Mesenchymal stem cell (in vitro differentiated cells and primary cell): Measurements from ENCODE around the gene SPATS2.
"Not testable (repeated sequence)": the region's sequence is repeated elsewhere in the genome, so short reads cannot be mapped to it uniquely, and the experiment has no call there.

Experiments
- DNase-seq: peaks from one replicate; pipeline ENCODE4 v3.0.0-alpha.2; 2013
- H2AFZ ChIP-seq: one replicate; pipeline ENCODE4 v1.6.1; 2013; ENCODE audit warnings: low read depth, mild to moderate bottlenecking, control low read depth, inconsistent platforms, low read length, moderate library complexity
- H2AK5ac ChIP-seq: 2 replicates; pipeline ENCODE4 v1.6.1; 2013; ENCODE audit warnings: low read length, moderate library complexity, mild to moderate bottlenecking, inconsistent platforms; ENCODE audit not compliant: severe bottlenecking
- H2BK120ac ChIP-seq: one replicate; pipeline ENCODE4 v1.6.1; 2013; ENCODE audit warnings: low read depth, mild to moderate bottlenecking, inconsistent platforms, low read length, moderate library complexity
- H2BK12ac ChIP-seq, 2 experiments: one replicate each; pipeline ENCODE4 v1.6.1; 2013; ENCODE audit warnings: inconsistent platforms in 2 of 2, low read length in 2 of 2, mild to moderate bottlenecking in 2 of 2, moderate library complexity in 2 of 2, control low read depth in 1 of 2
- H2BK15ac ChIP-seq: one replicate; pipeline ENCODE4 v1.6.1; 2013; ENCODE audit warnings: mild to moderate bottlenecking, low read depth, inconsistent platforms; ENCODE audit not compliant: poor library complexity, severe bottlenecking
- H2BK5ac ChIP-seq: 2 replicates; pipeline ENCODE4 v1.6.1; 2013; ENCODE audit warnings: low read depth, mild to moderate bottlenecking, low read length, control low read depth, inconsistent platforms; ENCODE audit not compliant: poor library complexity, severe bottlenecking
- H3K14ac ChIP-seq, 2 experiments: one replicate each; pipeline ENCODE4 v1.6.1; 2013; ENCODE audit warnings: inconsistent platforms in 2 of 2, low read length in 2 of 2, control low read depth in 1 of 2, mild to moderate bottlenecking in 1 of 2, moderate library complexity in 1 of 2
- H3K18ac ChIP-seq, 2 experiments: one replicate each; pipeline ENCODE4 v1.6.1; 2013; ENCODE audit warnings: inconsistent platforms in 2 of 2, low read length in 2 of 2, control low read depth in 1 of 2, low read depth in 1 of 2, mild to moderate bottlenecking in 1 of 2
- H3K23ac ChIP-seq, 2 experiments: one replicate each; pipeline ENCODE4 v1.6.1; 2013; ENCODE audit warnings: inconsistent platforms in 2 of 2, low read length in 2 of 2, mild to moderate bottlenecking in 2 of 2, moderate library complexity in 2 of 2, control low read depth in 1 of 2
- H3K27ac ChIP-seq: 2 replicates; pipeline ENCODE4 v1.5.1; 2013; ENCODE audit warnings: mild to moderate bottlenecking, moderate library complexity, low read length, control low read depth, inconsistent platforms; ENCODE audit not compliant: poor library complexity, severe bottlenecking
- H3K27me3 ChIP-seq, 2 experiments: 2 replicates each; pipeline versions ENCODE4 v1.6.1 to v1.7.0; 2013; ENCODE audit warnings: low read length in 2 of 2, mild to moderate bottlenecking in 2 of 2, moderate library complexity in 2 of 2, control low read depth in 1 of 2, inconsistent platforms in 1 of 2; ENCODE audit not compliant: control insufficient read depth in 1 of 2, insufficient read depth in 1 of 2
- H3K36me3 ChIP-seq, 2 experiments: 2 replicates each; pipeline versions ENCODE4 v1.6.1 to v1.7.0; 2013; ENCODE audit warnings: low read length in 2 of 2, control low read depth in 1 of 2, inconsistent platforms in 1 of 2, low read depth in 1 of 2, mild to moderate bottlenecking in 1 of 2; ENCODE audit not compliant: insufficient read depth in 2 of 2, control insufficient read depth in 1 of 2
- H3K4ac ChIP-seq, 2 experiments: one replicate each; pipeline ENCODE4 v1.6.1; 2013; ENCODE audit warnings: inconsistent platforms in 2 of 2, low read length in 2 of 2, mild to moderate bottlenecking in 2 of 2, moderate library complexity in 2 of 2, control low read depth in 1 of 2, low read depth in 1 of 2
- H3K4me1 ChIP-seq: 2 replicates; pipeline ENCODE4 v1.6.1; 2013; ENCODE audit warnings: low read depth, low read length, control low read depth; ENCODE audit not compliant: control insufficient read depth, insufficient read depth
- H3K4me2 ChIP-seq: 2 replicates; pipeline ENCODE4 v1.6.1; 2013; ENCODE audit warnings: low read length, mild to moderate bottlenecking, inconsistent platforms; ENCODE audit not compliant: poor library complexity, severe bottlenecking
- H3K4me3 ChIP-seq, 2 experiments: 2 replicates each; pipeline versions ENCODE4 v1.5.1 to v1.7.0; 2013; ENCODE audit warnings: low read length in 2 of 2, mild to moderate bottlenecking in 2 of 2, control low read depth in 1 of 2, low read depth in 1 of 2; ENCODE audit not compliant: insufficient read depth in 1 of 2
- H3K79me1 ChIP-seq: replicated peaks from 2 replicates; pipeline ENCODE4 v1.6.1; 2013; ENCODE audit warnings: mild to moderate bottlenecking, control low read depth, low read length, inconsistent platforms; ENCODE audit not compliant: poor library complexity, severe bottlenecking
- H3K9ac ChIP-seq: 2 replicates; pipeline ENCODE4 v1.7.0; 2013; ENCODE audit warnings: mild to moderate bottlenecking, low read length, moderate library complexity
- H3K9me3 ChIP-seq: 2 replicates; pipeline ENCODE4 v1.7.0; 2013; ENCODE audit warnings: mild to moderate bottlenecking, low read length; ENCODE audit not compliant: control insufficient read depth
- H4K8ac ChIP-seq: one replicate; pipeline ENCODE4 v1.6.1; 2013; ENCODE audit warnings: inconsistent platforms, mild to moderate bottlenecking, low read length, moderate library complexity
- H4K91ac ChIP-seq: one replicate; pipeline ENCODE4 v1.6.1; 2013; ENCODE audit warnings: mild to moderate bottlenecking, low read length, inconsistent platforms
- WGBS: methylation state at CpG from one replicate; pipeline ENCODE4 v1.1.7; 2013; ENCODE audit warnings: mixed read lengths; 5-methylcytosine and 5-hydroxymethylcytosine counted together

The SPATS2 gene

DNA sequence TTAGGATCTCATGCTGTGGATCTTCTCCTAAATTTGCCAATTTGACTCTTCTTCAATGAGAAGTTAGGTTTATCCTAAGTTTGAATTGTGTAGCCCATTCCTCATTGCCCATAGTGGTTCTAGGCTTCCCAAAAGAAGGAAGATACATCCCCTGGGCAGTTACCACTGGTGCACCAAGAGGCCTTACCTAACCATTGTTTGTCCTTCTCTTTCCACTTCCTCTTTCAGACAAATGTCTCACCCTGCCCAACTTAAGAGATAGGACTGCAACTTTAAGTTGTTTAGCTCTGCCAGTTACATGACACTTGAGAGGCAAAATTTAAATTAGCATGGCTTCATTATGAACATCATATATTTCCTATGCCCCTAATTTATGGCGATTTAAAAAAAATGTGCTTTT is 162.2 kb downstream of the SPATS2 start:
- WGBS: no CpG with 5 or more reads among the region's 1 CpG
- H3K9me3 ChIP-seq: no peaks in the 10 kb centered on the region
- DNase-seq: no peak

DNA sequence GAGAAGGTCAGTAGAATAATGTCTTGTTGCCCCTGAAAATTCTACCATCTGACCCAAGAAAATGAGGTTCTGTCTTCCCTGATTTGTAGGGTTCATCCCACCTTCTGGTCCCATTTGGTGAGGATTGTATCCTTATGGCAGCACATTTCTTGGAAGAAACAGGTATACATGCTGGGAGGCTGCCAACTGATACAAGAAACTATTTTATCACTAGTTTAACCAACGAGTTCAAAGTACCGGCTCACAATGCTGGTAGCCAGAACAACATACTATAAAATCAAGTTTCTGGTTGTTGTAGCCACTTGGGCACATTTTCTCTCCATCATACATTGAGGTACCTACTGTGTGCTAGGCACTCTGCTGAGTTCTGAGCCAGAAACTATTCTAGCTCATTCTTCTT is 164.5 kb downstream of the SPATS2 start:
- Histone ChIP-seq H3K27ac (no peak overlapping the region), H3K18ac (no peak overlapping the region), H3K79me1 (no peaks in the 10 kb centered on the region), H3K4me1 (peaks cover 6% of the 10 kb centered on the region), H3K4me3 (no peak overlapping the region), H2BK120ac (no peak overlapping the region), H3K9ac (no peak overlapping the region), H2BK5ac (no peak overlapping the region), H4K91ac (no peak overlapping the region), H3K4me2 (no peak overlapping the region), H3K4ac (no peak overlapping the region), H3K36me3 (peaks cover 10 to 15% of the 10 kb centered on the region in 2 experiments), H2BK12ac (no peak overlapping the region), H4K8ac (no peak overlapping the region), H2AFZ (no peak overlapping the region), H3K14ac (no peak overlapping the region), H3K9me3 (no peaks in the 10 kb centered on the region), H2BK15ac (no peak overlapping the region), H2AK5ac (no peak overlapping the region), H3K27me3 (peaks cover 0 to 7% of the 10 kb centered on the region in 2 experiments), H3K23ac (no peak overlapping the region)
- no peak for DNase-seq
- WGBS: 96% methylated on average over 2 of the region's 2 CpGs

More for the DNA sequence above, 162.2 kb downstream of the SPATS2 start:
- Histone ChIP-seq H2BK12ac (no peak overlapping the region), H3K4ac (no peak overlapping the region), H2BK15ac (no peak overlapping the region), H2AK5ac (no peak overlapping the region), H2AFZ (no peak overlapping the region), H3K27ac (no peak overlapping the region), H4K8ac (no peak overlapping the region), H3K79me1 (no peaks in the 10 kb centered on the region), H3K4me3 (no peak overlapping the region), H3K14ac (no peak overlapping the region), H2BK120ac (no peak overlapping the region), H3K4me1 (no peaks in the 10 kb centered on the region), H3K4me2 (no peak overlapping the region), H3K36me3 (peaks cover 29 to 33% of the 10 kb centered on the region in 2 experiments), H3K23ac (no peak overlapping the region), H2BK5ac (no peak overlapping the region), H3K27me3 (no peaks in the 10 kb centered on the region), H3K18ac (no peak overlapping the region), H4K91ac (no peak overlapping the region), H3K9ac (no peak overlapping the region)

GRCh38 chr12:49533331-49533730 is 166.1 kb downstream of the SPATS2 start:
- Histone ChIP-seq H2BK15ac (no peak overlapping the region), H4K8ac (no peak overlapping the region), H3K79me1 (no peaks in the 10 kb centered on the region), H3K27ac (no peak overlapping the region), H2AFZ (no peak overlapping the region), H3K4me3 (no peak overlapping the region), H3K4me1 (peaks cover 16% of the 10 kb centered on the region), H3K14ac (no peak overlapping the region), H2BK5ac (no peak overlapping the region), H3K9ac (no peak overlapping the region), H4K91ac (no peak overlapping the region), H3K4me2 (no peak overlapping the region), H2BK12ac (no peak overlapping the region), H3K27me3 (peaks cover 10 to 23% of the 10 kb centered on the region in 2 experiments), H3K36me3 (peaks cover 0 to 12% of the 10 kb centered on the region in 2 experiments), H3K23ac (no peak overlapping the region), H3K9me3 (no peaks in the 10 kb centered on the region), H2BK120ac (no peak overlapping the region), H3K4ac (no peak overlapping the region), H3K18ac (no peak overlapping the region), H2AK5ac (no peak overlapping the region)
- 88% methylated on average over 10 of the region's 10 CpGs for WGBS
- DNase-seq: no peak

DNA sequence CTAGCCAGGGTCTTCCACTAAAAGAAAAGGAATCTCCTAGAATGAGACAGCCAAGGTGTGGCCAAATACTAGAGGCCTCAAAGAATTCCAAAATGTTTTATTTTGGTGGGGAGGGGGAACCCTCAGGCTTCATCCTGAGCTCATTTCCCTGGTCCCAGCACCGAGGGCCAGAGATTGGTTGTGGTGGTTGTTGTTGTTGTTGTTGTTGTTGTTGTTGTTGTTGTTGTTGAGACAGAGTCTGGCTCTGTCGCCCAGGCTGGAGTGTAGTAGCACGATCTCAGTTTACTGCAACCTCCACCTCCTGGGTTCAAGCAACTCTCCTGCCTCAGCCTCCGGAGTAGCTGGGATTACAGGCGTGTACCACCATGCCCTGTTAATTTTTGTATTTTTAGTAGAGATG is 166.9 kb downstream of the SPATS2 start:
- not testable (repeated sequence) for H3K27ac ChIP-seq, H3K4ac ChIP-seq, H2BK12ac ChIP-seq, H3K4me3 ChIP-seq, H3K14ac ChIP-seq, DNase-seq, H4K8ac ChIP-seq, H2BK5ac ChIP-seq, H3K36me3 ChIP-seq, H2BK120ac ChIP-seq, H3K9me3 ChIP-seq, H3K23ac ChIP-seq, H2AFZ ChIP-seq, H3K9ac ChIP-seq, H3K18ac ChIP-seq, H3K4me2 ChIP-seq, H4K91ac ChIP-seq, H3K79me1 ChIP-seq, H2BK15ac ChIP-seq, H2AK5ac ChIP-seq
- Histone ChIP-seq H3K4me1 (peaks cover 18% of the 10 kb centered on the region), H3K27me3 (peaks cover 13 to 24% of the 10 kb centered on the region in 2 experiments)
- WGBS: 97% methylated on average over 3 of the region's 5 CpGs
